ENCODE data around the gene PRDM12.

The PRDM12 gene

DNA sequence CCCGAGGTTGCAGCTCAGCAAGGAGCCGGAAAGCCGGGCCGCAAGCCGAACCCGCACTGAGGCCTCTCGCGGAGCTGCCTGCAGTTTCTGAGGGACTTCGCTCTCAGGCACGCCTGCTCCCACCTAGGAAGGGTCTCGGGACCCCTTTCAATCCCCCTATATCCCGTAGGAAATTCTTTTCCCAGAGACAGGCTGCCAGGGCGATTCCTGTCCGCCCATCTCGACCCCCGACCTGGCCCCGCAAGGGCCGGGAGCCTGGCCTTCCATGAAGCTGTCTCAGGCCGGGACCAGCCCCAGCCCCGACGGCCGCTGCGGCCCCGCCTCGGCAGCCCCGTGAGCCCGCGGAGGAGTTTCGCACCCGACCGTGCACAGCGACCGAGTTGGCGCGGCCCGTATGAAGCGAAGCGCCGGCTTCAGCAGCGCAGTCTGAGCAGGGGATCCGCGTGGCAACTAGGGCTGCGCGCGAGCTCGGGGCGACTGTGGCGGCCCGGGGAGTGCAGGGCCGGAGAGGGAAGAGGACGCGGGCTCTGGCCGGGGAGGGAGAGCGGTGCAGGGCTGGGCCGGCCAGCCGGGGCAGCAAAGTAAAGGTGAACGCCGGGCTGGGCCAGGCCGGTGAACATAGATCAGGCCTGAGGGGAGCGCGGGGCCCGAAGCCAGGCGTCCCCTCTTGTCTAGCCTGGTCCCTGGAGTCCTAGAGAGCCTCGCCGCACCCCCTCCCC is 977 bp upstream of the PRDM12 start:
- Histone ChIP-seq H3K27me3 (ENCODE audit: insufficient read depth, low read length) (peaks cover 83% of the 10 kb centered on the region), H2AFZ (ENCODE audit: low read depth, low read length) (no peak overlapping the region), H3K36me3 (ENCODE audit: insufficient read depth, low read length) (no peaks in the 10 kb centered on the region), H3K9me3 (ENCODE audit: low read length) (peaks cover 5% of the 10 kb centered on the region), H3K4me1 (ENCODE audit: insufficient read depth, low read length) (peaks cover 42% of the 10 kb centered on the region), H3K4me3 (ENCODE audit: low read length) (peak overlapping the region; percentile 56)

DNA sequence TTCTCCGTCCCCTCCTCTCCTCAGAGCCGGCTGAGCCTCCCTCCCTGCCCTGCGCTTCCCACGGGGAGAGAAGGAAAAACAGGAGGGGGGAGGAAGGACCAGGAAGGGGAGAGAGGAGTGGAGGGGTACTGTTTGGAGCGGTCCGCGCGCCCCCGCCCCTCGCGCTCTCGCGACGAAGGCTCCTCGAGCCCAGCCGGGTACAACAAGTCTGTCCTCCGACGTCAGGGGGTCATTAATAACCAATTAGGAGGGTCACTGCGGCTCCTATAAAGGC is 480 bp upstream of the PRDM12 start:
- H3K9me3 ChIP-seq (ENCODE audit: low read length): peaks cover 3% of the 10 kb centered on the region
- H3K4me1 ChIP-seq (ENCODE audit: insufficient read depth, low read length): peaks cover 42% of the 10 kb centered on the region
- H3K4me3 ChIP-seq (ENCODE audit: low read length): peak overlapping the region; percentile 56
- H3K27me3 ChIP-seq (ENCODE audit: insufficient read depth, low read length): peaks cover 80% of the 10 kb centered on the region
- H3K36me3 ChIP-seq (ENCODE audit: insufficient read depth, low read length): no peaks in the 10 kb centered on the region
- peak overlapping the region; percentile 7 for H2AFZ ChIP-seq (ENCODE audit: low read depth, low read length)

DNA sequence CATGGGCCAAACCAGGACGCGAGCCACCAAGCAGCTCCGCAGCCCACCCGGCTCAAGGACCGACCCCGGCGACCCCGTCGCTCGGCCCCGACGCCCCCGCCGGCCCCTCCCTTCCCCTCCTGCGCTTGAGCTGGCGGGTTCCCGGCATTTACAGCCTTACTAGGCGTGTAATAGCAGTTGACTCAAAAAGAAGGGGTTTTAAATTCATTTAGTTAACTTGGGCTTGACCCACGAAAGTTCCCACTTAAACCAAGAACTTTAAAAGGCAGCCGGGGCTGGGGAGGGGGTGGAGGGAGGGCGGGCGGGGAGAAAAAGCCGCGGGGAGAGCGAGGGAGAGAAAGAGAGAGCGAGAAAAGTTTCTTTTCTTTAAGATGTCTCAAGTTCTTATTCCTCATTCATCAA is 636 bp downstream of the PRDM12 start:
- peak overlapping the region; percentile 56 for H3K4me3 ChIP-seq (ENCODE audit: low read length)
- no peak overlapping the region for H2AFZ ChIP-seq (ENCODE audit: low read depth, low read length)
- H3K9me3 ChIP-seq (ENCODE audit: low read length): peaks cover 3% of the 10 kb centered on the region
- H3K27me3 ChIP-seq (ENCODE audit: insufficient read depth, low read length): peaks cover 75% of the 10 kb centered on the region
- H3K36me3 ChIP-seq (ENCODE audit: insufficient read depth, low read length): no peaks in the 10 kb centered on the region
- peaks cover 42% of the 10 kb centered on the region for H3K4me1 ChIP-seq (ENCODE audit: insufficient read depth, low read length)

DNA sequence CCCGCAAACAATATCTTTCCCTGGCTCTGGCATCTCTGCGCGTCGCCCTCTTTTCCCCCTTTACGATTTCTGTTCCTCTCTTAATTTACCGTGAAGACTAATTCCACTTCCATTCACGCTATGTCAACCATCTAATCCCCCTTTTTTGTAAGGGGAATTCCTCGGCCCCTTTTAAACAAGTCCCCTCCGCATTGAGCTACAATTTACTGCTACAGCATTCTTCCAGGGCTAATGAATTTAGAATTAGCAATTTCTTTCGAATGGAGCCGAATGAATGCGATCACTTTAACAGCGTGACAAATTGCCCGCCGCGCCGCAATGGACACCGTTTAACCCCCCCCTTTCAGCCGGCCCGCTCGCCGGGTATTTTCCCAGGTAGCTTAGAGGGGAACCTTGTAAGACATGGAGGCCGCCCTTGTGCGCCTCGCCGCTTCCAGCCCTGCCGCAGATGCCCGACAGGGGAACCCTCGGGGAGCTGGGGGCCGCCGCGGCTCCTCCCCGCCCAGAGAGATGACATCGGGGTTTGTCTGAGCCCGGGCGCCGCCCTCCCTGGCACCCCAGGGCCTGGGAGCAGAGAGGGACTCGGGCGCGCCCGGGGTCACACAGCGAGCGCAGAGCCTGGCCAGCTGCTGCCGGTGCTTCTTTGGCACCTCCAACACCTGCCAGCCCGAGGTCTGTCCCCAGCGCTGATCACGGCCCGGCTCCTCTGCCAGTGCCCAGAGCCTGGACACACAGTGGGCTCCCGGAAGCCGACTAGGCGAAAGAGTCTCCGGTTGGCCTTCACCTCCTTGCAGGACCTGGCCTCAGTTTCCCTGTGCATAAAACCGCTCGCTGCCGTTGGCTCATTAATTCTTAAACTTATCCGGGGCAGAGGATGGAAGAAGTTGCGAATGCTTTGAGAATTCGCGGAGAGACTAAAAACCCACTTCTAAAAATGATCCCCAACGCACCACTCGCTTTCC is 1.3 kb downstream of the PRDM12 start:
- Histone ChIP-seq H3K4me3 (ENCODE audit: low read length) (peak overlapping the region; percentile 56), H3K36me3 (ENCODE audit: insufficient read depth, low read length) (no peaks in the 10 kb centered on the region), H2AFZ (ENCODE audit: low read depth, low read length) (no peak overlapping the region), H3K9me3 (ENCODE audit: low read length) (peaks cover 3% of the 10 kb centered on the region), H3K4me1 (ENCODE audit: insufficient read depth, low read length) (peaks cover 40% of the 10 kb centered on the region), H3K27me3 (ENCODE audit: insufficient read depth, low read length) (peaks cover 80% of the 10 kb centered on the region)

DNA sequence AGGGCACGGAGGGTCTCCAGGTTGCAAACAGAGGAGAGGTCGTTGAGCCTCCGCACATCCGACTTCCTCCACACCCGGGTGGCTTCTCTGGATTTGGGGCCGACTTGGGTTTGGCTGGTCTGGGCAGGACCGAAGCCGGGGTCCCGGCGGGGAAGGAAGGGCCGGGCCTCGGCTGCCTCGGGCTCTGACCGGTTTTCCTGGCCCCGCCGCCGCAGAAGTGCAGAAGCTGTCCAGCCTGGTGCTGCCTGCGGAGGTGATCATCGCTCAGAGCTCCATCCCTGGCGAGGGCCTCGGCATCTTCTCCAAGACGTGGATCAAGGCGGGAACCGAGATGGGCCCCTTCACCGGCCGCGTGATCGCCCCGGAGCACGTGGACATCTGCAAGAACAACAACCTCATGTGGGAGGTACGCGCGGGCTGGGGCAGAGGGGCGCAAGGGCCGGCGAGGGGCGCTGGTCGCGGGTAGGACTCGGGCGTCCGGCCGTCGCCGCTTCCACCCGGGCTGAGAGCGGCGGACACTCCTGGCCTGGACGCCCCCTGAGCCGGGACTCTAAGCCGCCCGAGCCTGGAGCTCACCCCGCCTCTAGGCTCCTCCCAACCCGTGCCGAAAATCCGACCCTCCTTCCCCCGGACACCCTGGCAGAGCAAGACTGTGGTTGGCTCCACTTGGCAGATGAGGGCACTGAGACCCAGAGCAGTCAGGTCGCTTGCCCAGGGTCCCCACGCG is 2.2 kb downstream of the PRDM12 start:
- no peaks in the 10 kb centered on the region for H3K36me3 ChIP-seq (ENCODE audit: insufficient read depth, low read length)
- H3K4me3 ChIP-seq (ENCODE audit: low read length): peak overlapping the region; percentile 56
- H2AFZ ChIP-seq (ENCODE audit: low read depth, low read length): no peak overlapping the region
- peaks cover 3% of the 10 kb centered on the region for H3K9me3 ChIP-seq (ENCODE audit: low read length)
- peaks cover 34% of the 10 kb centered on the region for H3K4me1 ChIP-seq (ENCODE audit: insufficient read depth, low read length)
- peaks cover 83% of the 10 kb centered on the region for H3K27me3 ChIP-seq (ENCODE audit: insufficient read depth, low read length)

DNA sequence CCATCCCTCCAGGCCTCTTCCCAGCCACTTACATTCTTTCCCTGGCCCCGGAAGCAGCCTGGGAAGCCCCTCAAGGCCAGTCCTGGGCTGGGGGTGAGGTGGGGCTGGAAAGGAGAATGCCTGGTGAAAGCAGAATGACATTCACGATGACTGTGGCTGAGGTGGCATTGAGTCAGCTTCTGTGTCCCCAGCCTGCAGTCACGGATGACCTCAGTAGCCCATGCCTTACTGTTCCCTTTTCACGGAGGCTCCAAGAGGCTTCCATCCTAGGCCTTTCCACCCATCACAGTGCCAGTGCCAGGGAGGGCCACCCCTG is 2.7 kb downstream of the PRDM12 start:
- Histone ChIP-seq H2AFZ (ENCODE audit: low read depth, low read length) (no peak overlapping the region), H3K36me3 (ENCODE audit: insufficient read depth, low read length) (no peaks in the 10 kb centered on the region), H3K9me3 (ENCODE audit: low read length) (peaks cover 3% of the 10 kb centered on the region)

DNA sequence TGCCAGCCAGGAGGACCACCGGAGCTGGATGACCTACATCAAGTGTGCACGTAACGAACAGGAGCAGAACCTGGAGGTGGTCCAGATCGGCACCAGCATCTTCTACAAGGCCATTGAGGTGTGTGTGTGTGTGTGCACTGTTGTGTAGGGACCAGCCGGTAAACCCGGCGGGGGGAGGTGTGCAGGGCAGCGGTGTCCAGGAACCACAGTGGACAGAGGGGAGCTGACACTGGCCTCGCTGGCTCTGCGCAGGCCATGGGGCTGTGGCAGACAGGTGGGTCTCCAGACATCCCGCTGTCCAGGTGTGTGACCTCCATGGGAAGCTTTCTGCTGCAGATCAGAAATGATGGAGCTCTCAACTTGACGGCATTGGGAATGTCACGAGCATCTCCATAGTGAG is 3.8 kb downstream of the PRDM12 start:
- H3K4me3 ChIP-seq (ENCODE audit: low read length): no peak overlapping the region
- no peaks in the 10 kb centered on the region for H3K36me3 ChIP-seq (ENCODE audit: insufficient read depth, low read length)
- H3K27me3 ChIP-seq (ENCODE audit: insufficient read depth, low read length): peaks cover 70% of the 10 kb centered on the region
- peaks cover 3% of the 10 kb centered on the region for H3K9me3 ChIP-seq (ENCODE audit: low read length)
- H3K4me1 ChIP-seq (ENCODE audit: insufficient read depth, low read length): peaks cover 24% of the 10 kb centered on the region
- no peak overlapping the region for H2AFZ ChIP-seq (ENCODE audit: low read depth, low read length)

More for the DNA sequence above, 2.7 kb downstream of the PRDM12 start:
- Histone ChIP-seq H3K27me3 (ENCODE audit: insufficient read depth, low read length) (peaks cover 81% of the 10 kb centered on the region), H3K4me3 (ENCODE audit: low read length) (no peak overlapping the region), H3K4me1 (ENCODE audit: insufficient read depth, low read length) (peaks cover 29% of the 10 kb centered on the region)

DNA sequence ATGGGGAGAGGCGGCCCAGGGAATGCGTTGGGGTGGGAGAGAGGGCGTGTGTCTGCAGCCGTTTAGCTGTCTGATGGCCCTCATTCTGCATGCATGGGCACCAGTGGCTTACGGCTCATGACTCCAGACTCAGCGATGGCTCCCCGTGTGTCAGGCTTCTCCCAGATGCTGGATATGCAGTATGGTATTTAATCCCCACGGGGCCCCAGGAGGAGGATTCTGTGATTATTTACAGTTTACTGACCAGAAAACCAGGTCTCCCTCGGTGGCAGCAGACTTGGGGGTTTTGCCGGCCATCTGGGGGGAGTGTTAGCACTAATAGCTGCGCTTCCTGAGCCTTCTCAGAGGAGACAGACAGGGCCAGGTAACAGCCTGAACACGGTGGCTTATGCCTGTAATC is 4.3 kb downstream of the PRDM12 start:
- H3K27me3 ChIP-seq (ENCODE audit: insufficient read depth, low read length): peaks cover 65% of the 10 kb centered on the region
- no peak overlapping the region for H3K4me3 ChIP-seq (ENCODE audit: low read length)
- no peak overlapping the region for H2AFZ ChIP-seq (ENCODE audit: low read depth, low read length)
- peaks cover 3% of the 10 kb centered on the region for H3K9me3 ChIP-seq (ENCODE audit: low read length)
- no peaks in the 10 kb centered on the region for H3K36me3 ChIP-seq (ENCODE audit: insufficient read depth, low read length)
- H3K4me1 ChIP-seq (ENCODE audit: insufficient read depth, low read length): peaks cover 22% of the 10 kb centered on the region

DNA sequence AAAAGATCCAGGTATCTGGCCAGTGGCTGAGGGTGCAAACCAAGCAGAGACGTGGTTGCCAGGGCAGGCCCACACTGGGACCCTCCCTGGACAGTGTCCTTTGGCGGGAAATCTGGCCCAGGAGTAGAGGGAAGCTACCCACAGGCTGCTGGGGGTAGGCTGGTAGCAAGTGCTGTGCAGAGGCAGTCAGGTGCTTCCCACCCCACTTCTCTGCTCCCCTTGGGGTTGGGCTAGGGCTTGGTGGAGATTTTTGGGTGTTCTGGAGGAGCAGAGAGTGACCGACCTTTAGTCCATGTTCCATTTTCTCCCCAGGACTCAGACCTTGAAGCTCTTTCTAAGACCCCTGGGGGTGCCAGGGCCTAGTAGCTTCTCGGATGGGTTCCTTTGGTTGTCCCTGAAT is 5.6 kb downstream of the PRDM12 start:
- peaks cover 17% of the 10 kb centered on the region for H3K4me1 ChIP-seq (ENCODE audit: insufficient read depth, low read length)
- peaks cover 54% of the 10 kb centered on the region for H3K27me3 ChIP-seq (ENCODE audit: insufficient read depth, low read length)
- H2AFZ ChIP-seq (ENCODE audit: low read depth, low read length): no peak overlapping the region
- peaks cover 3% of the 10 kb centered on the region for H3K9me3 ChIP-seq (ENCODE audit: low read length)
- no peaks in the 10 kb centered on the region for H3K36me3 ChIP-seq (ENCODE audit: insufficient read depth, low read length)
- no peak overlapping the region for H3K4me3 ChIP-seq (ENCODE audit: low read length)

DNA sequence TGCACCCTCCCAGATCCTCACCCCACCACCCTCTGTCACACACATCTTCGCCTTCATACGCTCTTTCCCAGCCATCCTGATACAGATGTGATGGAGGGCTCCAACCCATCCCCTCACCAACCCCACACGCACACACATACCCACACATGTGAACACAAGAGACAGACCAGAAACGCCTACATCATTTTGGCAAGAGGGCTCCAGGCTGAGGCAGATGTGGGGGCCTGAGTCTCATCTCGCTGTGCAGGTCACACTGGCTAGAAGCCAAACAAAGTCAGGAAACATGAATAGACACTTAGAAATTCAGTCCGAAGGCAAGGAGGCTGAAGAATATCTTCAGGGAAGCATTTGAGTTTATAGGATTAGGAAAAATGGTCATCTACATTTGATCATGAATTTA is 6.2 kb downstream of the PRDM12 start:
- H3K27me3 ChIP-seq (ENCODE audit: insufficient read depth, low read length): peaks cover 49% of the 10 kb centered on the region

DNA sequence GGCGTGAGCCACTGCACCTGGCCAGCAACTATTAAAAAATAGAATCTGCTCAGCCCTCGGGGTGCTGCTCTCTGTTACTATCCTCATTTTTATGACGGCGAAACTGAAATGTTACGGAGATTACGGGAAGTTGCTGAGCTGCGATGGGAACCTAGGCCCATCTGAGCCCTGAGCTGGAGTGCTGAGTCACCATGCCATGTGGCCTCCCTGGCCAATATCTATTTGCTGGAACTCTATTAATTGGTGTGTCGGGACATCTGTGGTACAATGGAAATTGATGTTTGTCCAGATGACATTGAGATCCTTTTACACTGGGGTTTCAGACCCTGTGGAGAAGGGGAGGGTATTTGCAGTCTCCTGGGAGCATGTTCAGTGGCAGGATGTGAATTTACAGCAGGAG is 8.1 kb downstream of the PRDM12 start:
- Histone ChIP-seq H3K27me3 (ENCODE audit: insufficient read depth, low read length) (peaks cover 35% of the 10 kb centered on the region), H3K4me1 (ENCODE audit: insufficient read depth, low read length) (peaks cover 7% of the 10 kb centered on the region), H3K9me3 (ENCODE audit: low read length) (peaks cover 3% of the 10 kb centered on the region), H3K36me3 (ENCODE audit: insufficient read depth, low read length) (no peaks in the 10 kb centered on the region), H3K4me3 (ENCODE audit: low read length) (no peak overlapping the region), H2AFZ (ENCODE audit: low read depth, low read length) (no peak overlapping the region)

More for the DNA sequence above, 6.2 kb downstream of the PRDM12 start:
- Histone ChIP-seq H3K4me3 (ENCODE audit: low read length) (no peak overlapping the region), H3K9me3 (ENCODE audit: low read length) (peaks cover 3% of the 10 kb centered on the region), H2AFZ (ENCODE audit: low read depth, low read length) (no peak overlapping the region), H3K36me3 (ENCODE audit: insufficient read depth, low read length) (no peaks in the 10 kb centered on the region), H3K4me1 (ENCODE audit: insufficient read depth, low read length) (peaks cover 15% of the 10 kb centered on the region)

DNA sequence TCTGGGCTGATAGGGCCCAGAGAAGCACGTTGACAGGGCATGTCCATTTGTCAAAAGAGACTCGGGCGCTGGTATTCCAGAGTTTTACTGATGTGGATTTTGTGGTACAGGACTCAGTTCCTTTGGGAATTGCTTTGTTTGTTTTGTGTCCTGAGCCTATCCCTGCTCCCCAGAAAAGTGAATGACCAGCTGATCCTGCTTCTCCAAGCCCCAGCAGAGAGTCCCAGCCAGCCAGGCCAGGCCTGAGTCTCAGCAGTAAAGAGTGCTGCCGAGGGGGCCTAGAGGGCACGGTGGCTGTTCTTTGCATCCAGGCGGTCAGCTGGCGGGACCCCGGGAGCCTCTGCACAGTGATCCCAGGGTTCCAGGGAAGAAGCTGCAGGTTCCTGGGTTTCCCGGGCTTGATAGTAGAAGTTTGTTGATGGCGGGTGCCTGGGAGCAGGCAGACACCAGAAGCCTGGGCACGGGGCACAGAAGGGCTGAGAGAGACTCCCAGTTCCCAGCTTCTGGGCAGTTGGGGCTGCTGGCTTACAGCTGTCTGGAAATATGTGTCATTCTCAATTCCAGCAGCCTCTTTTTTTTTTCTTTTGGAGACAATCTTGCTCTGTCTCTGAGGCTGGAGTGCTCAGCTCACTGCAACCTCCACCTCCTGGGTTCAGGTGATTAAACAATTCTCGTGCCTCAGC is 8.7 kb downstream of the PRDM12 start:
- Histone ChIP-seq H3K36me3 (ENCODE audit: insufficient read depth, low read length) (no peaks in the 10 kb centered on the region), H2AFZ (ENCODE audit: low read depth, low read length) (no peak overlapping the region), H3K9me3 (ENCODE audit: low read length) (peaks cover under 1% of the 10 kb centered on the region), H3K4me1 (ENCODE audit: insufficient read depth, low read length) (peaks cover 7% of the 10 kb centered on the region), H3K27me3 (ENCODE audit: insufficient read depth, low read length) (peaks cover 29% of the 10 kb centered on the region), H3K4me3 (ENCODE audit: low read length) (no peak overlapping the region)

Measured in neuron (in vitro differentiated cells).